Smooth muscle cell of the pulmonary artery (primary cell): ENCODE data around the gene IL23A. TPM values are rescaled to one million over a fixed set of nuclear protein-coding genes. Genes with fewer than 3 reads are reported as not detected.

Experiments
- total RNA-seq: library from RNA; depleted of rRNA; stranded (reverse); fragments of >200 nt; gene quantifications from 2 replicates; pipeline ENCODE4 v1.2.3, GENCODE V29; 2014

The IL23A gene, protein sequence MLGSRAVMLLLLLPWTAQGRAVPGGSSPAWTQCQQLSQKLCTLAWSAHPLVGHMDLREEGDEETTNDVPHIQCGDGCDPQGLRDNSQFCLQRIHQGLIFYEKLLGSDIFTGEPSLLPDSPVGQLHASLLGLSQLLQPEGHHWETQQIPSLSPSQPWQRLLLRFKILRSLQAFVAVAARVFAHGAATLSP
- not detected in 2 replicates for total RNA-seq

DNA sequence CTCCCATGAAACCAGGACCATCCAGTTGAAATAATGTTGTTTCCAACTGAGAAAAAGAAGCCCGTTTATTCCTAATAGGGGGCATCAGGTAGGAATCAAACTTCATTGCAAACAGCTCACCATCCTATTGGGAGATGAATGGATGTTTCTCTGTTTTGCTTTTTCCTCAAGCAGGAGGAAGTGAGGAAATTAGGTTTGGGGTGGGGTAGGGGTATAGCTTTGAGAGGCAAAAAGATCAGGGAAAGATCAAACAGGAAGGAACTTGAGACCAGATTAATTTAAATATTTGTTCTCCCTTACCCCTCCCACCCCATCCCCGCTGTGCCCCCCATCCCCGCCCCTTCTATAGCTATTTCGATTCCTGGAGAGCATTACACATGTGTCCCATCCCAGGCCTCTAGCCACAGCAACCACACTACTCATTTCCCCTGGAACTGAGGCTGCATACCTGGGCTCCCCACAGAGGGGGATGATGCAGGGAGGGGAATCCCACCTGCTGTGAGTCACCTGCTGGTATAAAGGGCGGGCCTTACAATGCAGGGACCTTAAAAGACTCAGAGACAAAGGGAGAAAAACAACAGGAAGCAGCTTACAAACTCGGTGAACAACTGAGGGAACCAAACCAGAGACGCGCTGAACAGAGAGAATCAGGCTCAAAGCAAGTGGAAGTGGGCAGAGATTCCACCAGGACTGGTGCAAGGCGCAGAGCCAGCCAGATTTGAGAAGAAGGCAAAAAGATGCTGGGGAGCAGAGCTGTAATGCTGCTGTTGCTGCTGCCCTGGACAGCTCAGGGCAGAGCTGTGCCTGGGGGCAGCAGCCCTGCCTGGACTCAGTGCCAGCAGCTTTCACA lies at the start of gene IL23A:
Gene IL23A (plus strand): TSS at position 577 of the 850 bp plus-strand sequence. CDS start 161 bp downstream, at position 738.

DNA sequence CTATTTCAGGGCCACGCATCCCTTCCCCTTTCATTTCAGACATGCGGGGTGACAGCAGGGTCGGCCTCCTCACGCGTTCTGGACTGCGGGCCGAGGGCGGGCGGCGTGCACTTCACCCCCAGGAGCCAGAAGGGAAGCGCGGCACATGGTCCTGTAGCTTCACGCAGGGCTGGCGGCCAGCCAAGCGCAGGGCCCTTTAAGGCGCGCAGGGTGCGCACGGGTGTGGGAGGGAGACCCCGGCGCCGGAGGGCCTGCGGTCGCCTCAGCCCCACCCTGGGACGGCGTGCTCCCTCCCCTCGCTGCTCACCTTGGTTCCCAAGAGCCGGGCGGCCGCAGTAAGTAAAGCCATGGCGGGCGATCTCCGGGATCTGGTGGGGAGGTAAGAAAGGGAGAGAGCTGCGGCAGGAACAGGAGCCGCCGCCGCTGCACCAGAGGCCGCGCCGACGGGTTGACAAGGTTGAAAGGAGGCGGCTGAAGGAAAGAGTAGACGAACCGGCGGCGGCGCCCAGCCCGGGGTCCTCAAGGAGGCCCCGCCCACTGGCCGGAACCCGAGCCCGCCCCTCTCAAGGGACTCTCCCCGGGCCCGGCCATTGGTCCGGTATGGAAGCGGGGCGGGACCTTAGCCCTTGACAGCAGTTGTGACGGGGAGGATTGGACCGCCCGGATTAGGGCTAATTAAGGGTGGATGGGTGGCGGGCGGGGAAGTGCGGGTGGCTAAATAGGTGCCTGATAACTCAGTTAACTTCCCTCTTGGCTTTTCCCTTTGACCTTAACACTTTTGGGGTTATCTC lies 38.6 kb upstream of the IL23A start, which contains the start of gene CS:
Gene CS (minus strand): TSS at position 478 of the 791 bp plus-strand sequence. CDS start 129 bp downstream, at position 349.

DNA sequence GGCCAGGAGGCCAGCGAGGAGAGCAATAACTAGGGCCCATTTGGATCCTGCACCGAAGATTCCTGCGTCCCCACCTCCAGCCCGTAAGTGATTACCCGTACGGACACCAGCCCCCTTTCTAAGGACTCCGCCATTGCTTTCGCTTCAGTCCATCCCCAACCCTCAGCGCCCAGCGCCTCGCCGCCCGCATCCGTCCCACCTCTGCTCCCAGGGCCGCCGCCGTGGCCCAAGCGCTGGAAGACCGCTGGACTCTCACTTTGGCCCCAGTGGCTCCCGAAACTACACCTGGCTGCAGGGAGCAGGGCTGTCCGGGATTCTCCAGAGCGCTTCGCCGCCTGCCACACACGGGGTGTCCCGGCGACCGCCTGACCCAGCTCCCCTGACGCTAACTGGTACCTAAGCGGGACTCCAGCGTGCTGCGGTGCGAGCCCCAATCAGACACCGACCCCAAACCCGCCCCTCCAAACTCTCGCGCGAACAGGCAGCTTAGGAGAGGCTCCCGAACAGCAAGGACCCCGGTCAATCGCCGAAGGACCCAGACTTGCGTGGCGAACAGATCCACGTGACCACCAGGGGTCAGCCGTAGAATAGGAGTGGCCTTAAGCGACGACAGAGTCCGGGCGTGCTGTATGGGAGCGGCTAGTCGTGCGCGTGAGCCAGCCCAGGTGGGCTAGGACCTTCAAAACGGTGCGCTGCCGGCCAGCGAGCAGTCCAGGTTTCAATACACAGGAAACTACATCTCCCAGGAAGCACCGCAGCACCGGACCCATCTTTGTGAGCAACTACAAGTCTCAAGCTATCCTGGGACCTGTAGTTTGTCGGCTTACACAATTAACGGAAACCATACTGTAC lies 22.8 kb upstream of the IL23A start, which contains the start of gene CNPY2:
Gene CNPY2 (minus strand): TSS at position 367 of the 852 bp plus-strand sequence. CDS start 771 bp downstream, outside the sequence.

DNA sequence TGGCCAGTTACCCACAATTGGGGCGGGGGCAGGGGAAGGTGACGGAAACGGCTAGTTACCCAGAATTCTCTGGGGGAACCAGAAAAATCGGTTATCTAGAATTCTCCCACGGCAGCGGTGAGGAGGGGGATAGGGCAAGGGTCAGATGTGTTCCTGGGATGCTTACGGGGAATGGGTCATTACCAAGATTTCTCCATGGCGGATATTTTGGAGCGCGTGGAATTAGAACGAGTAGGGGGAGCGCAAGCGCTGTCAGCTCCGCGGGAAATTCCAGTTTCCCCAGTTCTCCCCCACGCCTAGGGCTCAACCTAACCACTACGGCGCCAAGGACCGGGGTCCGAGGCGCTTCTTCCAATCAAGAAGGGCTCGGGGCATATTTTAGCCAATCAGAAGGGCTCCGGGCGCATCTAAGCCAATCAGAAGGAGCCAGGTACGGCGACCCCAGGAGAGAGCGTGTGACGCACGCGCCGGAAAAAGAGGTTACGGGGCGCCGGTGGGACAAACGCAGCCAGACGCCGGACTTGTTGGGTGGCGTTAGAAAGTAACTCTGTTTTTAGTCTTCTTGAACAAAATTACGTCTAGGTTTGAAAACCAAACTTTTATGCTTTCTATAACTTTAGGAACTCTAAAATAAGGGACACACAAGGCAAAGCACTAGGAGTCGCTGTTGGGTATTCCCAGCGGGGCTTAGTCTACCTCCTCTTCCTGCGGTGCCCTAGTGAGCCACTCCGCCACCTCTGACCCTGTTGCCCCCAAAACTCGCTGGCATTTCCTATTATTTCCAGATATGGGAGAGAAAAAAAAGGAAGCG lies 4.8 kb upstream of the IL23A start, which contains the start of gene PAN2:
Gene PAN2 (minus strand): TSS at position 322 of the 811 bp plus-strand sequence. CDS start 906 bp downstream, outside the sequence.

DNA sequence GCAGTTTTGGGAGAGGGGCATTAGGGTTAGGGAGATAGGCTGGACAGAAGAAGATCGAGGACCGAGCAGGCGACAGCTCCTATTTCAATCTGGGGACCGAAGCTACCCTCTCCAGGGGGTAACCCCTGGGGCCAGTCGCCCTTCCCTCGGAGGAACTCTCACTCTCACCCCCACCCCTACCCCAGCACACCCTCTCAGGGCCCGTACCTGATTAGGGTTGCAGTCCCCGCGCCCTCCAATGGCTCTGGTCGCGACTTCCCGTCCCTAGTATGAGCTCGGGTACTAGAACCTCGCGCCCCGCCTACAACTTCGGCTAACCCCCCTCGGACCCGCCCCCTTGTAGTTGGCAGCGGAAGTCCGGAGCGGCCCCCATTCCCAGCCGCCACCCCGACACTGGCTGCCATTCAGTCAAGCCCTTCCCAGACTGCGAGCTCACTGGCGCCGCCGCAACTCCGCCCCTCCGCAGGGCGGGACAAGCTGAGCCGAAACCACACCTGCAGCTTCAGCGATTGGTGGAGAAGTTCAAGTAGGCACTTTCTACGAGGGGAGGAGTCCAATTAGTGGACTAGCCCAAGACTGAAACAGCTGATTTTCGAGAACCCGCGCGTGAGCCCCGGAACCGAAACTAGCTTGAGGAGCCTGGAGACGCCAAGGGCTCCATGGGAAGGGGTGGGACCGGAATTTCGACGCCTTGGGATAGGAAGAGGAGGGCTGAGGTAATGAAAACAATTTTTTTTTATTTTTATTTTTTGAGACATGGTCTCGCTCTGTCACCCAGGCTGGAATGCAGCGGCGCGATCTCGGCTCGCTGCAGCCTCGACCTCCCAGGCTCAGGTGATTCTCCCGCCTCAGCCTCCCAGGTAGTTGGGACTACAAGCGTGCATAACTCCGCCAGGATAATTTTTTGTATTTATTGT lies 21.4 kb downstream of the IL23A start, which contains the start of gene STAT2:
Gene STAT2 (minus strand): TSS at position 257 of the 917 bp plus-strand sequence. CDS start 3,536 bp downstream, outside the sequence.

DNA sequence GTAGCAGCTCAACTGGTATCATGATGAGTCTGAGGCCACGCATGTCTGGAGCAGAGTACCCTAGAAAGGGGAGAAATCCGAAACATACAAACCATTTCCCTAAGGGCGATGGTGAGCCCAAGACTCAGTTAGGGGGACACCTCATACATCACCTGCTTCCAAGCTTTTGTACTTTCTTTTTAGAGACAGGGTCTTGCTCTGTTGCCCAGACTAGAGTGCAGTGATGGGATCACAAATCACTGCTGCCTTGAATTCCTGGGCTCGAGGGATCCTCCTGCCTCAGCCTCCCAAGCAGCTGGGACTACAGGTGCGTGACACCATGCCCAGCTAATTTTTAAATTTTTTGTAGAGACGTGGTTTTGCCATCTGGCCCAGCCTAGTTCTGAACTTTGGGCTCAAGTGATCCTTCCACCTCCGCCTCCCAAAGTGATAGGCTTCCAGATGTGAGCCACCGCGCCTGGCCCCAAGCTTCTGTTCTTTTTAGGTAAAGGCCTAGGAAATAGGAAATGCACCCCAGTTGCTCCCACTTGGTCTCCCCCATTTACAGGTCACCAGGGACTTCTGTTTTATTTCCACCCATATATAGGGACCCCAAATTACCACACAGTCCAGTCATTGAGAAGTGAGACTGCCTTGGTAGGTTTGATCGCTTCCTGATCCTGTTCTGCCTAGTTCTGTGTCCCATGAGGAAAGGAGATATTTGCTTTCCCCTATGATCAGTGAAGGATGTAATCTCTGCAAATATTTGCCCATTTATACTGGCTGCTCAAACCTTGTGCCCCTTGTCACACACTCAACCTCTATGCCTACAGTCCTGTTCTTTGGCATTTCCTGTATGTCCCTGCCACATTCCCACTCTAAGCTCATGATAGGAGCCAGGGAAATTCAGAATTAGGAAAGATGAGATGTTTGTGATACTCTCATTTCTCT lies 23.7 kb downstream of the IL23A start, which contains the start of gene APOF:
Gene APOF (minus strand): TSS at position 728 of the 930 bp plus-strand sequence. CDS start 112 bp downstream, at position 616.

Other genes starting within 250 kb of the IL23A start
- 82.9 and 117 TPM in 2 replicates for gene PA2G4, start 234.3 kb upstream of the IL23A start, total RNA-seq
- 1,763 and 2,202 TPM in 2 replicates for gene RPL41, start 222.3 kb upstream of the IL23A start, total RNA-seq
- gene ZC3H10, start 220.6 kb upstream of the IL23A start, total RNA-seq = 5.3 and 5.5 TPM in 2 replicates
- gene ESYT1, start 210.6 kb upstream of the IL23A start, total RNA-seq = 237 and 257 TPM in 2 replicates
- gene MYL6B, start 186.3 kb upstream of the IL23A start, total RNA-seq = 56.4 and 58.6 TPM in 2 replicates
- gene MYL6, start 180.5 kb upstream of the IL23A start, total RNA-seq = 850 and 1,190 TPM in 2 replicates
- 55.4 and 57.7 TPM in 2 replicates for gene SMARCC2, start 149.4 kb upstream of the IL23A start, total RNA-seq
- 154 and 182 TPM in 2 replicates for gene RNF41, start 117.0 kb upstream of the IL23A start, total RNA-seq
- gene NABP2, start 114.5 kb upstream of the IL23A start, total RNA-seq = 25.4 TPM in 2 replicates
- 0.20 and 0.40 TPM in 2 replicates for gene SLC39A5, start 108.8 kb upstream of the IL23A start, total RNA-seq
- gene ANKRD52, start 80.5 kb upstream of the IL23A start, total RNA-seq = 30.0 and 41.4 TPM in 2 replicates
- gene COQ10A, start 71.9 kb upstream of the IL23A start, total RNA-seq = 6.3 and 8.2 TPM in 2 replicates
- gene CS, start 38.6 kb upstream of the IL23A start, total RNA-seq = 133 and 159 TPM in 2 replicates
- 58.6 and 100 TPM in 2 replicates for gene CNPY2, start 22.9 kb upstream of the IL23A start, total RNA-seq
- 27.6 and 30.9 TPM in 2 replicates for gene PAN2, start 4.9 kb upstream of the IL23A start, total RNA-seq
- gene STAT2, start 21.2 kb downstream of the IL23A start, total RNA-seq = 229 and 230 TPM in 2 replicates
- not detected in 2 replicates for gene APOF, start 24.0 kb downstream of the IL23A start, total RNA-seq
- 6.7 and 7.2 TPM in 2 replicates for gene TIMELESS, start 110.5 kb downstream of the IL23A start, total RNA-seq
- gene MIP, start 115.8 kb downstream of the IL23A start, total RNA-seq = 0.13 TPM in 1 of 2 replicates, not detected in the other
- gene SPRYD4, start 129.7 kb downstream of the IL23A start, total RNA-seq = 1.2 and 1.9 TPM in 2 replicates
- gene GLS2, start 149.3 kb downstream of the IL23A start, total RNA-seq = 0.13 and 0.20 TPM in 2 replicates
- 26.2 and 27.9 TPM in 2 replicates for gene RBMS2, start 182.9 kb downstream of the IL23A start, total RNA-seq